Fibroblast of skin of left quadriceps (primary cell): ENCODE data around the gene TMEM30A.

Source experiments
- DNase-seq, 2 experiments: peaks; one replicate each; pipeline ENCODE4 v3.0.0-alpha.2; 2013; ENCODE audit warnings: low read depth in 2 of 2

Gene TMEM30A

GRCh38 chr6:75262716-75263400 lies 21.7 kb downstream of the TMEM30A start:
- no peak for DNase-seq

GRCh38 chr6:75261299-75261698 lies 23.3 kb downstream of the TMEM30A start:
- DNase-seq: no peak

GRCh38 chr6:75257343-75258087 lies 27.1 kb downstream of the TMEM30A start:
- DNase-seq: no peak

GRCh38 chr6:75250552-75250951 lies 34.0 kb downstream of the TMEM30A start:
- no peak for DNase-seq

- DNase-seq: no peak
These were observed 34.8 kb downstream of the TMEM30A start for GRCh38 chr6:75249837-75250236.

- DNase-seq: no peak
These were observed 38.2 kb downstream of the TMEM30A start for GRCh38 chr6:75246386-75246785.

- no peak for DNase-seq
These were observed 40.5 kb downstream of the TMEM30A start for GRCh38 chr6:75244063-75244584.

GRCh38 chr6:75243333-75244062 lies 41.1 kb downstream of the TMEM30A start, which contains the start of gene COX7A2:
COX7A2 (minus strand) TSS chr6:75243801; CDS start chr6:75243734, 67 bp downstream.
- peak; percentile 94 for DNase-seq

- no peak for DNase-seq
These were observed 48.0 kb downstream of the TMEM30A start for GRCh38 chr6:75236630-75237029.

- no peak for DNase-seq
These were observed 49.3 kb downstream of the TMEM30A start for GRCh38 chr6:75235271-75235670.

GRCh38 chr6:75234126-75234865 lies 50.3 kb downstream of the TMEM30A start:
- DNase-seq: no peak

- no peak for DNase-seq
These were observed 51.4 kb downstream of the TMEM30A start for GRCh38 chr6:75233092-75233615.

- no peak for DNase-seq
These were observed 53.9 kb downstream of the TMEM30A start for GRCh38 chr6:75230484-75231325.

GRCh38 chr6:75224303-75224926 lies 60.2 kb downstream of the TMEM30A start:
- no peak for DNase-seq

GRCh38 chr6:75223428-75223827 lies 61.2 kb downstream of the TMEM30A start:
- DNase-seq: no peak

GRCh38 chr6:75222261-75222660 lies 62.3 kb downstream of the TMEM30A start:
- DNase-seq: no peak

GRCh38 chr6:75221116-75221515 lies 63.5 kb downstream of the TMEM30A start:
- no peak for DNase-seq

GRCh38 chr6:75220357-75220756 lies 64.2 kb downstream of the TMEM30A start:
- no peak for DNase-seq

- no peak for DNase-seq
These were observed 65.3 kb downstream of the TMEM30A start for GRCh38 chr6:75219263-75219662.

GRCh38 chr6:75217193-75217592 lies 67.4 kb downstream of the TMEM30A start:
- no peak for DNase-seq
